Measurements from ENCODE around the gene RIC8A. TPM values are rescaled to one million over a fixed set of nuclear protein-coding genes. Genes with fewer than 3 reads are reported as not detected.
"Not testable (repeated sequence)": the region's sequence is repeated elsewhere in the genome, so short reads cannot be mapped to it uniquely, and the experiment has no call there.

RIC8A gene
- polyA plus RNA-seq, 1 donor from 2014 or later = 65.7 TPM

- not testable (repeated sequence) for H3K4me1 Mint-ChIP-seq, H3K9me3 Mint-ChIP-seq, H3K27ac Mint-ChIP-seq, H3K4me3 Mint-ChIP-seq, H3K36me3 Mint-ChIP-seq, H3K27me3 Mint-ChIP-seq
Measured at GRCh38 chr11:220641-221215, 13.2 kb downstream of the RIC8A start.

GRCh38 chr11:221539-221938 is 14.0 kb downstream of the RIC8A start:
- Mint-ChIP-seq H3K9me3 (no peaks in the 10 kb centered on the region), H3K27me3 (no peaks in the 10 kb centered on the region), H3K36me3 (peaks cover 3% of the 10 kb centered on the region), H3K4me1 (peaks cover 4 to 8% (median 5%) of the 10 kb centered on the region in 3 donors), H3K4me3 (no peak overlapping the region), H3K27ac (no peak overlapping the region)

GRCh38 chr11:221998-222789 is 14.7 kb downstream of the RIC8A start:
- Mint-ChIP-seq H3K4me3 (no peak overlapping the region), H3K9me3 (no peaks in the 10 kb centered on the region), H3K36me3 (peaks cover 3% of the 10 kb centered on the region), H3K27ac (no peak overlapping the region), H3K4me1 (peaks cover 4 to 8% (median 5%) of the 10 kb centered on the region in 3 donors), H3K27me3 (no peaks in the 10 kb centered on the region)

- Mint-ChIP-seq H3K27me3 (no peaks in the 10 kb centered on the region), H3K9me3 (no peaks in the 10 kb centered on the region), H3K36me3 (peaks cover 3% of the 10 kb centered on the region), H3K4me1 (peaks cover 4 to 8% (median 5%) of the 10 kb centered on the region in 3 donors), H3K27ac (no peak overlapping the region), H3K4me3 (no peak overlapping the region)
Measured at GRCh38 chr11:223026-223789, 15.7 kb downstream of the RIC8A start.

GRCh38 chr11:223884-224283 is 16.4 kb downstream of the RIC8A start:
- Mint-ChIP-seq H3K36me3 (peaks cover 6% of the 10 kb centered on the region), H3K4me3 (peak overlapping the region in 1 of 4 donors; percentile 28), H3K9me3 (no peaks in the 10 kb centered on the region), H3K27ac (no peak overlapping the region), H3K27me3 (no peaks in the 10 kb centered on the region), H3K4me1 (peaks cover 4 to 8% (median 5%) of the 10 kb centered on the region in 3 donors)

GRCh38 chr11:224424-224823 is 16.9 kb downstream of the RIC8A start:
- H3K27ac Mint-ChIP-seq = no peak overlapping the region
- peaks cover 6% of the 10 kb centered on the region for H3K36me3 Mint-ChIP-seq
- H3K9me3 Mint-ChIP-seq = no peaks in the 10 kb centered on the region
- H3K4me1 Mint-ChIP-seq = peaks cover 4 to 7% (median 5%) of the 10 kb centered on the region in 3 donors
- no peak overlapping the region for H3K4me3 Mint-ChIP-seq
- H3K27me3 Mint-ChIP-seq = no peaks in the 10 kb centered on the region

- H3K27me3 Mint-ChIP-seq = no peaks in the 10 kb centered on the region
- H3K27ac Mint-ChIP-seq = peak overlapping the region in 1 of 3 donors; percentile 33
- peaks cover 6% of the 10 kb centered on the region for H3K36me3 Mint-ChIP-seq
- peaks cover 5 to 7% (median 5%) of the 10 kb centered on the region in 3 donors for H3K4me1 Mint-ChIP-seq
- peak overlapping the region in 1 of 4 donors; percentile 42 for H3K4me3 Mint-ChIP-seq
- no peaks in the 10 kb centered on the region for H3K9me3 Mint-ChIP-seq
Measured at GRCh38 chr11:225734-226453, 18.4 kb downstream of the RIC8A start.

GRCh38 chr11:227824-228379 is 20.4 kb downstream of the RIC8A start:
- Mint-ChIP-seq H3K4me3 (no peak overlapping the region), H3K27me3 (no peaks in the 10 kb centered on the region), H3K27ac (no peak overlapping the region), H3K36me3 (peaks cover 6% of the 10 kb centered on the region), H3K9me3 (no peaks in the 10 kb centered on the region), H3K4me1 (peaks cover 5% of the 10 kb centered on the region in 3 donors)

- H3K4me1 Mint-ChIP-seq = peaks cover 5 to 11% (median 9%) of the 10 kb centered on the region in 3 donors
- H3K9me3 Mint-ChIP-seq = no peaks in the 10 kb centered on the region
- no peaks in the 10 kb centered on the region for H3K27me3 Mint-ChIP-seq
- H3K36me3 Mint-ChIP-seq = peaks cover 3% of the 10 kb centered on the region
- no peak overlapping the region for H3K27ac Mint-ChIP-seq
- peak overlapping the region in 1 of 4 donors; percentile 38 for H3K4me3 Mint-ChIP-seq
Measured at GRCh38 chr11:230431-230830, 22.9 kb downstream of the RIC8A start.

- Mint-ChIP-seq H3K4me3 (peak overlapping the region in 1 of 4 donors; percentile 91), H3K9me3 (no peaks in the 10 kb centered on the region), H3K4me1 (peaks cover 8 to 14% (median 10%) of the 10 kb centered on the region in 3 donors), H3K27me3 (no peaks in the 10 kb centered on the region), H3K27ac (peak overlapping the region in 1 of 3 donors; percentile 48), H3K36me3 (peaks cover 3% of the 10 kb centered on the region)
Measured at GRCh38 chr11:232783-233565, 25.5 kb downstream of the RIC8A start.

- H3K9me3 Mint-ChIP-seq = no peaks in the 10 kb centered on the region
- no peaks in the 10 kb centered on the region for H3K36me3 Mint-ChIP-seq
- no peaks in the 10 kb centered on the region for H3K27me3 Mint-ChIP-seq
- H3K4me1 Mint-ChIP-seq = peaks cover 8 to 25% (median 21%) of the 10 kb centered on the region in 3 donors
- peak overlapping the region; percentile 90 to 97 (median 97) for H3K27ac Mint-ChIP-seq
- H3K4me3 Mint-ChIP-seq = peak overlapping the region; percentile 85 to 100 (median 96)
Measured at GRCh38 chr11:235180-235579, 27.7 kb downstream of the RIC8A start.

GRCh38 chr11:235609-235996 is 28.1 kb downstream of the RIC8A start:
- Mint-ChIP-seq H3K36me3 (no peaks in the 10 kb centered on the region), H3K4me1 (peaks cover 8 to 25% (median 21%) of the 10 kb centered on the region in 3 donors), H3K27ac (peak overlapping the region; percentile 90 to 97 (median 97)), H3K27me3 (no peaks in the 10 kb centered on the region), H3K4me3 (peak overlapping the region; percentile 85 to 100 (median 96)), H3K9me3 (no peaks in the 10 kb centered on the region)

- no peaks in the 10 kb centered on the region for H3K36me3 Mint-ChIP-seq
Measured at GRCh38 chr11:235997-236773, 28.7 kb downstream of the RIC8A start, which contains the start of gene SIRT3. Gene SIRT3, minus strand, starts transcription at chr11:236342. Its CDS starts 14 bp downstream, at chr11:236328.

More at GRCh38 chr11:235997-236773, 28.7 kb downstream of the RIC8A start, which contains the start of gene SIRT3:
- Mint-ChIP-seq H3K4me3 (peak within 1 kb of the TSS; percentile 91 to 100 (median 99)), H3K4me1 (peaks cover 8 to 25% (median 21%) of the 10 kb centered on the region in 3 donors), H3K9me3 (no peaks in the 10 kb centered on the region), H3K27ac (peak within 1 kb of the TSS; percentile 97 to 100 (median 97)), H3K27me3 (no peaks in the 10 kb centered on the region)

Measured in IgD-negative memory B cell (primary cell).